Activated naive CD8-positive, alpha-beta T cell treated with anti-CD3 and anti-CD28 coated beads for 36 hours (primary cell): Measurements from ENCODE around the gene KEL. TPM values are rescaled to one million over a fixed set of nuclear protein-coding genes. Genes with fewer than 3 reads are reported as not detected.

Experiments
- DNase-seq: peaks from one replicate; pipeline ENCODE4 v3.0.0; 2021
- H3K27ac Mint-ChIP-seq: one replicate; pipeline ENCODE4 v1.8.0; 2022; ENCODE audit warnings: mild to moderate bottlenecking, moderate library complexity, mixed read lengths
- H3K27me3 Mint-ChIP-seq: one replicate; pipeline ENCODE4 v1.8.0; 2022; ENCODE audit warnings: mild to moderate bottlenecking, mixed read lengths
- H3K36me3 Mint-ChIP-seq: one replicate; pipeline ENCODE4 v1.8.0; 2021; ENCODE audit warnings: mild to moderate bottlenecking, mixed read lengths
- H3K4me1 Mint-ChIP-seq: one replicate; pipeline ENCODE4 v1.8.0; 2021; ENCODE audit warnings: mixed read lengths
- H3K4me3 Mint-ChIP-seq: one replicate; pipeline ENCODE4 v1.8.0; 2022; ENCODE audit warnings: mild to moderate bottlenecking, moderate library complexity, mixed read lengths
- H3K9me3 Mint-ChIP-seq: one replicate; pipeline ENCODE4 v1.8.0; 2022; ENCODE audit warnings: mixed read lengths
- total RNA-seq, 2 experiments: library from RNA; stranded (reverse); gene quantifications; one replicate each; pipeline ENCODE4 v1.2.3, GENCODE V29; 2021

Gene KEL, protein sequence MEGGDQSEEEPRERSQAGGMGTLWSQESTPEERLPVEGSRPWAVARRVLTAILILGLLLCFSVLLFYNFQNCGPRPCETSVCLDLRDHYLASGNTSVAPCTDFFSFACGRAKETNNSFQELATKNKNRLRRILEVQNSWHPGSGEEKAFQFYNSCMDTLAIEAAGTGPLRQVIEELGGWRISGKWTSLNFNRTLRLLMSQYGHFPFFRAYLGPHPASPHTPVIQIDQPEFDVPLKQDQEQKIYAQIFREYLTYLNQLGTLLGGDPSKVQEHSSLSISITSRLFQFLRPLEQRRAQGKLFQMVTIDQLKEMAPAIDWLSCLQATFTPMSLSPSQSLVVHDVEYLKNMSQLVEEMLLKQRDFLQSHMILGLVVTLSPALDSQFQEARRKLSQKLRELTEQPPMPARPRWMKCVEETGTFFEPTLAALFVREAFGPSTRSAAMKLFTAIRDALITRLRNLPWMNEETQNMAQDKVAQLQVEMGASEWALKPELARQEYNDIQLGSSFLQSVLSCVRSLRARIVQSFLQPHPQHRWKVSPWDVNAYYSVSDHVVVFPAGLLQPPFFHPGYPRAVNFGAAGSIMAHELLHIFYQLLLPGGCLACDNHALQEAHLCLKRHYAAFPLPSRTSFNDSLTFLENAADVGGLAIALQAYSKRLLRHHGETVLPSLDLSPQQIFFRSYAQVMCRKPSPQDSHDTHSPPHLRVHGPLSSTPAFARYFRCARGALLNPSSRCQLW
- total RNA-seq = under 1 TPM in 1 of 2 experiments, not detected in 1; 0.16 TPM

DNA sequence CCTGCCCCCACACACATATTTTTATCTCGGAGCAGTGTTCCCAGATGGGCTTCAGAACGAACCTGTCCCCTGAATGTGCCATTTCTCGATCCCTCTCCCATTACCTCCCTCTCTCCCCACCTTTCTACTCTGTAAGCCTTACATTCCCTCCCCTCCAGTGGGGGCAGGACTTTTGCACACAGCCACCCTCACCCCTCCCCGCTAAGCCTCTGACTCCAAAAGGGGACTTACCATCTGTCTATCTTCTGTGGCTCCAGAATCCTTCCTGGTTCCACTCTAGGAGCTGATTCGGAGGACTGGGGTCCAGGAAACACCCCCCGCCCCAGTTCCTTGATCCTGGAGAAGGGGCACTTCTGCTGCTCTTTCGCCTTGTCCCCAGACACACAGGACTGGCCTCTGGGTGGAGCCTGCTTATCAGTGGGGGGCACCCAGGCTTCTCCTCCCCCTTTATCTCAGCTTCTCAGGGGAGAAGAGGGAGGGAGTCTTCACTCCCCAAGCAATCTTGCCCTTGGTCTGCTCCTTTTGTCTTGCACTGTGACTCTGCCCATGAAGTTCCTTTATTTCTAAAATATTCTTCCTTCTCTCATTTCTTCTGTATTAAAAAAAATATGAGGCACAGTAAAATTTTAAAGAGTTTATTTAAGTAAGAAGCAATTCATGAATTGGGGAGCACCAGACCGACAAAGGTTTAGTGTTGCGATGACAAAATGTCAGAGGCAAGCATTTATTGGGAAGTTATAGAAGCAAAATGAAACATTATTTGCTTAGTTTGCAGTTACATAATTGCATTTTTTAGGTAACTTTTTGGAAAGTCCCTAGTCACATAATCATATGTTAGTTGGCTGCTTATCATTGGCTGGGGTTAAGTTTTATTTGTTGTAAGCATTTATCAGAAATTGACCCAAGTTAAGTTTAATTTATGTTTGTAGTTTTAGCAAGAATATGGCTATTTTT, at the start of gene KEL:
Gene KEL (minus strand): TSS at position 391 of the 954 bp plus-strand sequence. CDS start 157 bp downstream, at position 234.
- Mint-ChIP-seq H3K4me3 (no peak within 1 kb of the TSS), H3K4me1 (no peaks in the 10 kb centered on the region), H3K27me3 (no peaks in the 10 kb centered on the region), H3K27ac (no peak within 1 kb of the TSS), H3K9me3 (no peaks in the 10 kb centered on the region), H3K36me3 (no peaks in the 10 kb centered on the region)
- no peak for DNase-seq

DNA sequence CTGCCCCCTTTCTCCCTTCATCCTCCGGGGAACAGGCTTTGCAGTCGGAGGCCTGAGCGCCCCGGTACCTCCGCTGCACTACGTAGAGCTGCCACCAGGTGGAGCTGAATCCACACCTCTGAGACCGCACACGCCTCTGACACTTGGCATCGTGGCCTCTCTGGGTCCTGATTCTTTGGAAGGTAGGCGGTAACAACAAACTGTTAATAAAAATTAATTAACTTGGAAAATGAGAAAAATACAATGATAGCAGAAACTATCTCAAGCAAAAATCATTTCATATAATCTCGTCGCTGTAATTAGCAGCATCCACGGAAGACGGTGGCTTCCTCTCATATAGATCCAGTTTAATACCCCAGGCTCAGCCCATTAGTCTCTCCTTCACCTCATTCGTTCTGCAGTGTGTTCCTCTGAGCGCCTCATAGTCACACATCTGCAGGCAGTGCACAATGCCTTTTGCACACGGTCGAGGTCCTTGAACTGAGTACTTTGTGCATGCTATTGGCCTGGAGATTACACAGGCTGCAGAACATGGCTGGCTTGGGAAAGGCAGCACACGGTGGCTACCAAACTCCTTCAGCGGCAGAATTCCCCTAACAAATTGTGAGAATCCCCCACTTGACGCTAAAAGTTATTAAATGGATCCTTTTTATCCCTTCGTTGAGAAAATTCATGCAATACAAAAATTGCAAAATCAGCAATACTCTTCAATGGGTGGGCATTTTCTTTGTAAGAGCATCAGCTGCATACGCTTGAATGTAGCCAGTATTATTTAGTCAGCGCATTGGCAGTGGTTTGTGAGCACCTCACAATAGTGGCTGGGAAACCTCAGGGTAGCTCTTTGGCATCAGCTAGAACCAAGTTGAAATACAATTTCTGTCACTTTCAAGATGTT, 46.1 kb upstream of the KEL start:
- no peak overlapping the region for H3K27ac Mint-ChIP-seq
- H3K36me3 Mint-ChIP-seq = no peaks in the 10 kb centered on the region
- H3K4me1 Mint-ChIP-seq = peaks cover 5% of the 10 kb centered on the region
- H3K4me3 Mint-ChIP-seq = no peak overlapping the region
- peak; percentile 76 for DNase-seq
- H3K27me3 Mint-ChIP-seq = peaks cover 5% of the 10 kb centered on the region
- H3K9me3 Mint-ChIP-seq = no peaks in the 10 kb centered on the region

DNA sequence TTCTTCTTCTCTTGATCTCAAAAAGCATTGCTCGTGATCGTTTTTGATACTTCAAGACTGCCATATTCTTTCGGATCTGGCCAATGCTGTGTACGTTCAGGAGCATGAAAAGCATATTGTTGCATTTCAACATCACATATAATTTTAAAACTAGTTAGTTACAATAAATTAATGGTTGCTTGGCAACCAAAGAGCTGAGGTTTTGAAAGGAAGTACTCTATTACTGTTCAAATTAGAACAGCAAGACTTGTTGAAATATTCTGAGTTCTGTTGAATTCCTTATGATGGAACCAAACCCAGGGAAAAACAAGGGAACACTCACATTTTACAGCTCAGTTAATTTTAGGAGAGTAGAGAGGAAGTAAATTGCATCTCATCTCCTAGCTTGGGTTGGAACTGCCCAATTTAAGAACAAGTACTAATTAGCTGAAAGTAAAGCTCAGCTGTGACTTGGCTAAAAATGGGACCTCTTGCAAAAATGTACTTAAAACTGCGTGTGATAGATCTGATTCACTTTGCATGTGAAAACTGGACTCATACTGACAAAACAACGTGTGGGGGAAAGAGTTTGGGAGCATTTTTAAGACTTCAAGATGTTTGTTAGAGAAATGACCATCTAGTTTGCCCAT, 43.6 kb upstream of the KEL start:
- Mint-ChIP-seq H3K27ac (no peak overlapping the region), H3K36me3 (no peaks in the 10 kb centered on the region), H3K27me3 (peaks cover 5% of the 10 kb centered on the region), H3K4me1 (peaks cover 9% of the 10 kb centered on the region), H3K9me3 (no peaks in the 10 kb centered on the region), H3K4me3 (no peak overlapping the region)
- no peak for DNase-seq

DNA sequence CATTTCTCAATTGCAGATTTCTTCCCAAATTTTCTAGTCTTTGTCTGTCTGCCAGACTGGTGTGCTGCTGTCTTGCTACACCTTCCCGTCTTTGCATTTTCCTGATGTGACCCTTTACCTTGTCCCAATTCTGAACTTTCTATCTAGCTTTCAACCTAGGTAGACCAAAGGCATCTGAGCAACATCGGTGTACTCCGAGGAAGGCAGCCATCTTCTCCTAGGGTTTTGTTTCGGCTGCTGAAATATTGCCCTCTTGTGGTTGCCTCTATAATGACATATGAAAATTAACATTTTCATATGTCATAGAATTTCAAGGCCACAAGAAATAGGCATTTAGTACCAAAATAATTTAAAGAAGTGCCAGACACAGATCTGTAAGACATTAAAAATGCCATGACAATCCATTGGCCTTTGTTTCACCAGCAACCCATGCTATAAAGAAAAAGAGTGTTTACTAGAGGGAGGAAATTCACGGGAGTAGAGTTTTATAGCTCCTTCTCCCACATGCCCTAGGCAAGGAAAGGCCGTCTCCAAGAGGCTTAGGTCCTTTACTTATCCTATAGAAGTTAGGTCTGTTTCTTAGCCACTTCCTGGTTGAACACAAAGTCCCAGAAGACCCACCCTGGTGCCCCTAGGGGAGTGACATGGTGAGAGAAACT, 41.4 kb upstream of the KEL start:
- H3K4me3 Mint-ChIP-seq = peak overlapping the region; percentile 73
- no peak overlapping the region for H3K27ac Mint-ChIP-seq
- H3K36me3 Mint-ChIP-seq = no peaks in the 10 kb centered on the region
- peaks cover 5% of the 10 kb centered on the region for H3K27me3 Mint-ChIP-seq
- no peaks in the 10 kb centered on the region for H3K9me3 Mint-ChIP-seq
- peak; percentile 15 for DNase-seq
- peaks cover 9% of the 10 kb centered on the region for H3K4me1 Mint-ChIP-seq

DNA sequence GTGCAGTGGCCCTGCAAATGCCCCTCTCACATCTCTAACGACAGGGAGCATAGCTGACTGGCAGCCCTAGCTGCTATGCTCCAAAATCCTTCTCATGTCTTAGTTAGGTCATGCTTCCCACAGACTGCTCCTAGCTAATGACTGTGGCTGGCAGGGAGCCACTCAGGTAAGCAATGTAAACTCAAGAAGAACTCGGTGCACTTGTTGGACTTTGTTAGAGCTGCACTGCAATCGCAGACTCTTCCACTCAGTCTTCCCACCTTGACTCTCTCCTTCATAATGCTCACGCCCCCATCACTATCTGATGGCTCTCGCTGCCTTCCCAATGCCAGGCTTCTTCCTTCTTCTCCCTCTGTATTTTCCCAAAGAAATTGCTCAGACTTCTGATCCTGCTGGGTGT, 40.7 kb upstream of the KEL start:
- H3K36me3 Mint-ChIP-seq = no peaks in the 10 kb centered on the region
- H3K9me3 Mint-ChIP-seq = no peaks in the 10 kb centered on the region
- no peak overlapping the region for H3K27ac Mint-ChIP-seq
- H3K4me1 Mint-ChIP-seq = peaks cover 7% of the 10 kb centered on the region
- peaks cover 3% of the 10 kb centered on the region for H3K27me3 Mint-ChIP-seq
- peak overlapping the region; percentile 73 for H3K4me3 Mint-ChIP-seq
- DNase-seq = no peak

DNA sequence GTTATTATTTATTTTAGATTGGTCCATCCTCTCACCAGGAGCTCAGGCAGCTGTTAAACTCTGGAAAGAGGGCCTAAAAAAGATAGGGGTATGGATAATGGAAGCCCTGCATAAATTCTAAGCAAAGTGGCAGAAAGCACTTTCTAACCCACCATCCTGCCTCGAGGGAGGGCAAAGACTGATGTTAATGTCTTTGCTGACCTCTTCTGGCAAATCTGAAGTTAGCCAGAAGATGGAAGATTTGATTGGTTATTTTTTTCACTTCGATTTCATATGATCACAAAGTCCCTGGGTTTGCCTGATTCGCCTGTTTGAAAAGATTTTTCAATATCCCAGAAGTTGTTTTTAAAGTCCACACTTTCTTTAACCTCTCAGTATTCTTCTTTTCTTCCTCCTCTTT, 39.9 kb upstream of the KEL start:
- Mint-ChIP-seq H3K4me1 (peaks cover 6% of the 10 kb centered on the region), H3K27ac (no peak overlapping the region), H3K36me3 (no peaks in the 10 kb centered on the region), H3K9me3 (no peaks in the 10 kb centered on the region), H3K4me3 (no peak overlapping the region), H3K27me3 (no peaks in the 10 kb centered on the region)
- no peak for DNase-seq

DNA sequence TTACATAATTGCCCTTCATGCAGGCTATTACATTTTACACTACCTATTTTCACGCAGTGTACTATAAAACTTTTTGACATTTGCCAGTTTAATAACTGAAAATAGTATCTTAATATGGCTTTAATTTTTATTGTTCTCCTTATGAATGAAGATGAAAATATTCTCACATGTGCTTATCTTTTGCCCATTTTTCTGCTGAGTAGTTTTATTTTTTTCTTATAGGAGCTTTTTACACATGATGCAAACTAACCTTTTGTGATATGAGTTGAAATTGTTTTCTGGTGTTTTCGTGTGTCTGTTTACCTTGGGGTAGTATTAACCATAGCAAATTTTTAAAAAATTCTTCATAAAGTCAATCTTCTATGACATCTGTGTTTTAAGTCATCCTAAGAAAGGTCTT, 38.5 kb upstream of the KEL start:
- Mint-ChIP-seq H3K27me3 (no peaks in the 10 kb centered on the region), H3K27ac (no peak overlapping the region), H3K4me3 (no peak overlapping the region), H3K36me3 (no peaks in the 10 kb centered on the region), H3K4me1 (peaks cover 6% of the 10 kb centered on the region), H3K9me3 (no peaks in the 10 kb centered on the region)
- DNase-seq = no peak

DNA sequence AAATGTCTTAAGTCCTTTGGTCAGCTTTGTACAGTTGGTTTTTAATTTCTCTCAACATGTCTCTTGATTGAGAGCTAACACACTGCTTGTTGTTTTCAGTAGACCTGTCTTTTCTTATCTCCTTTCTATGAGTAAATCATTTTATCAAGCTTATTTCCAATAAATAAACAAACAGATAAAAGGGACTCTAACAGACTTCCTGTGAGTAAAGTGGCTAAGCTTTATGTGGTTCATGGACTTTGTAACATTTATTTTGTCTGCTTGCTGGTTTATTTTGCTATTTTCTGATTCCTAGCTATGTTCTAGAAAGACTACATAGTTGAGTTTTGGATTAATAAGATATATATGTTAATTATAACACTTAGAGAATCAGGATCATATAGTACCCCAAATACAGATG, 37.6 kb upstream of the KEL start:
- H3K36me3 Mint-ChIP-seq = no peaks in the 10 kb centered on the region
- no peak overlapping the region for H3K4me3 Mint-ChIP-seq
- peaks cover 6% of the 10 kb centered on the region for H3K4me1 Mint-ChIP-seq
- no peak overlapping the region for H3K27ac Mint-ChIP-seq
- no peaks in the 10 kb centered on the region for H3K27me3 Mint-ChIP-seq
- no peaks in the 10 kb centered on the region for H3K9me3 Mint-ChIP-seq
- no peak for DNase-seq

DNA sequence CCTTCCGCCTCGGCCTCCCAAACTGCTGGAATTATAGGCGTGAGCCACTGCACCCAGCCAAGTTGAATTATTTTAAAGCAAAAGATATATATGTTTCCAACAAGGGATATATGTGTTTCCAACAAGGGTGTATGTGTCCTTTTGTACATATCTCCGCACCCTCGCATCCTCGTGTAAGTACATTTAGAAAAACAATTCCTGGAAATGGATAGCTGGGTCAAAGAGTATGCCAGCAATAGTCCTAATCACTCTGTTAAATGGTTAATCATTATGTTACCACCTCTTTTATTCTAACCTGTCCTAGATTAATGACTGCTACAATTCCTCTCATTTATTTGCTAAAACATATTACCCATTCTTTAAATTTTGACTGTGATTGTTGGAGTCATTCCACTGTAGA, 36.8 kb upstream of the KEL start:
- Mint-ChIP-seq H3K9me3 (no peaks in the 10 kb centered on the region), H3K4me1 (peaks cover 6% of the 10 kb centered on the region), H3K27ac (no peak overlapping the region), H3K36me3 (no peaks in the 10 kb centered on the region), H3K4me3 (no peak overlapping the region), H3K27me3 (no peaks in the 10 kb centered on the region)
- DNase-seq = no peak

DNA sequence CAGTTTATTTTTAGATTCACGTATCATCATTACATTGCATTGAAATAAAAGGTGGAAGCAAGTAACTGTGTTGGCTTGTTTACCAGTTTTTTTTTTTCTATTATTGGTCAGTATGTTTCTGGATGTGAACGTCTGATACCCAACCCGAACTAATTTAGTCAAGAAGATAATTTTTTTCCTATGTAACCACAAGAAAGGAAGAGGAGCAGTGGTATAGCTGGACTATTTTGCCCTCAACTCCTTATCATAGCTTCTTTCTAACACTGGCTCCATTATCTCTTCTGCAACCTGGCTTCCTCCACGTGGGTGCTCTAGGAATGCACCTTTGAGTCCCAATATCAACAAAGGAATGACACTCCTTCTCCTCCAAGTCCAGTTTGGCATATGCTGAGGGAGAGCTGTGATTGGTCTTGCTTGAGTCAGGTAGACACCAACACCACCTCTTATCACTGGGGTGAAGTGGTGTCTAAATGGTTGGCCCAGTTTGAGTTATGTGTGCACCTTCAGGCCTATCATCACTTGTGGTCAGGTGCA, 35.4 kb upstream of the KEL start:
- Mint-ChIP-seq H3K36me3 (no peaks in the 10 kb centered on the region), H3K27ac (no peak overlapping the region), H3K9me3 (peaks cover 4% of the 10 kb centered on the region), H3K27me3 (no peaks in the 10 kb centered on the region), H3K4me1 (no peaks in the 10 kb centered on the region), H3K4me3 (no peak overlapping the region)
- DNase-seq = no peak

DNA sequence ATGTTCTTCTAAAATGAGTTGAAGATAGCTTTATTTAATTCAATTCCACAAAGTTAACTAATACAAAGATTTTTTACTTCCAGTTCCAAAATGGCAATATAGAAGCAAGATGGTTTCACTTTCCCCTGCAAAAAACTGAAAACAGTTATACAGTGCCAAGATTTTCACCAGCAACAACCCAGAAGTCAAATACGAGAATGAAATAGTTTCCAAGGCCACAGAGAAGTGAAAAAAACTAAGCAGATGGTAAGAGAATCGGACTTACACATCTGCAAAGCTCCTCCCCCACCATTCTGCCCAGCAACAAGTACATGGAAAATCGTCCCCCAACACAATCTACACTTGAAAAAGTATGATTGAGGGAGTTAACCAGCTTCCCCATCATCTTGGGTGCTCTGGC, 30.3 kb upstream of the KEL start:
- Mint-ChIP-seq H3K27me3 (no peaks in the 10 kb centered on the region), H3K4me3 (no peak overlapping the region), H3K27ac (no peak overlapping the region), H3K4me1 (no peaks in the 10 kb centered on the region), H3K9me3 (peaks cover 4% of the 10 kb centered on the region), H3K36me3 (no peaks in the 10 kb centered on the region)
- no peak for DNase-seq

DNA sequence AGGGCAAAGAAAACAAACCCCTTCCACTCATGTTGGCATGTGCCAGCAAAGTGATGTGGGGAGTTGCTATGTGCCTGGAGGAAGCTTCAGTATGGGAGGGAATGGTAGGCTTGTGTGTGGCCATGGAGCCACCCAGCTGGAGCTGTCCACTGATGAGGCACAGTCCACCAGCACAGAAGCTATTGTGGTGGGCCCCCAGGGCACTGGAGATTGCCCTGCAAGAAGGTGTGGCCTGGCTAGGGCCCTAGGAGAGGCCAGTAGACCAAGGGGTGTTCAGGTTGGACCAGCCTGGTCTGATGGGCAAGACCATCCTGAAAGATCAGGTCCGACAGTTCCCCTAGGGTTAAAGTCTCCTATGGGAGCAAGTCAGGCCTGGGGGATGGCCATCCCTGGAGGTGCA, 22.1 kb upstream of the KEL start:
- no peaks in the 10 kb centered on the region for H3K4me1 Mint-ChIP-seq
- DNase-seq = no peak
- peaks cover 14% of the 10 kb centered on the region for H3K27me3 Mint-ChIP-seq
- H3K9me3 Mint-ChIP-seq = peaks cover 9% of the 10 kb centered on the region
- no peak overlapping the region for H3K4me3 Mint-ChIP-seq
- peaks cover 1% of the 10 kb centered on the region for H3K36me3 Mint-ChIP-seq
- H3K27ac Mint-ChIP-seq = no peak overlapping the region

DNA sequence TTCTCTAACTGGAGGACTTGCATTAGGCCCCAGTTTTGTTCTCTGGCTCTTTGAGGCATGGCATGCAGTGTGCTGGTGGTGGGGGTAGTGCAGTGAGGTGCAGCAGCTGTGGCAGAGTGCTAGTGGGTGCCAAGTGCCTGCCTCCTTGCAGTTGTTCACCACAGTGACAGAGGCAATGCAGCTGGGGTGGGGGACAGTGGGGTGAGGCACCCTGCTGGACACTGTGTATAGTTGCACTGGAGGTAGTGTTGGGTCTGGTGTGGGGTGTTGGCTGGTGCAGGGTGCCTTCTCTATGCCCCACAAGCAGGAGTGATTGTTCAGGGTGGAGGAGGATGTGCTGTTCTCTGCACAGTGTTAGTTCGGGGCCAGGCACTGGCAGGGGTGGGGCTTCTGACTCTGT, 21.7 kb upstream of the KEL start:
- DNase-seq = no peak
- H3K4me3 Mint-ChIP-seq = no peak overlapping the region
- peaks cover 11% of the 10 kb centered on the region for H3K9me3 Mint-ChIP-seq
- H3K4me1 Mint-ChIP-seq = no peaks in the 10 kb centered on the region
- H3K27me3 Mint-ChIP-seq = peaks cover 14% of the 10 kb centered on the region
- peaks cover 1% of the 10 kb centered on the region for H3K36me3 Mint-ChIP-seq
- H3K27ac Mint-ChIP-seq = no peak overlapping the region
